Liver (tissue), 9 donors: ENCODE results near the gene DYRK1A. TPM values are rescaled to one million over a fixed set of nuclear protein-coding genes. Genes with fewer than 3 reads are reported as not detected.

ENCODE experiments used
- DNase-seq: peaks from one replicate; pipeline ENCODE4 v3.0.0-alpha.2; 2017; ENCODE audit warnings: low spot score
- H3K27ac ChIP-seq, 2 donors: one replicate each; pipeline ENCODE4 v1.7.0; 2013; ENCODE audit warnings: inconsistent platforms in 2 of 2, low read length in 2 of 2, control low read depth in 1 of 2, low read depth in 1 of 2, mild to moderate bottlenecking in 1 of 2
- H3K27me3 ChIP-seq, 4 donors: one replicate each; pipeline versions ENCODE4 v1.6.1 to v1.7.0; 2013; ENCODE audit warnings: low read length in 3 of 4, inconsistent platforms in 1 of 4, mild to moderate bottlenecking in 1 of 4, moderate library complexity in 1 of 4; ENCODE audit not compliant: control insufficient read depth in 4 of 4, insufficient read depth in 4 of 4
- H3K36me3 ChIP-seq, 4 donors: one replicate each; pipeline versions ENCODE4 v1.6.1 to v1.7.0; 2013; ENCODE audit warnings: low read length in 3 of 4, mild to moderate bottlenecking in 3 of 4, low read depth in 1 of 4, moderate library complexity in 1 of 4; ENCODE audit not compliant: control insufficient read depth in 4 of 4, insufficient read depth in 3 of 4
- H3K4me1 ChIP-seq, 4 donors: one replicate each; pipeline versions ENCODE4 v1.6.1 to v1.7.0; 2013; ENCODE audit warnings: low read length in 3 of 4, mild to moderate bottlenecking in 3 of 4, moderate library complexity in 1 of 4; ENCODE audit not compliant: control insufficient read depth in 4 of 4, insufficient read depth in 4 of 4
- H3K4me3 ChIP-seq, 3 donors: one replicate each; pipeline versions ENCODE4 v1.6.1 to v1.7.0; 2013; ENCODE audit warnings: low read length in 3 of 3, control low read depth in 1 of 3, low read depth in 1 of 3, mild to moderate bottlenecking in 1 of 3
- H3K9ac ChIP-seq, 2 donors: one replicate each; pipeline ENCODE4 v1.7.0; 2013; ENCODE audit warnings: low read length in 2 of 2, mild to moderate bottlenecking in 2 of 2, moderate library complexity in 2 of 2, control low read depth in 1 of 2, low read depth in 1 of 2
- H3K9me3 ChIP-seq, 4 donors: one replicate each; pipeline versions ENCODE4 v1.6.1 to v1.7.0; 2013; ENCODE audit warnings: low read length in 3 of 4; ENCODE audit not compliant: control insufficient read depth in 4 of 4
- EGR1 ChIP-seq, 2 donors: IDR thresholded peaks; 2 replicates each; pipeline ENCODE4 v1.6.1; 2016 to 2018; ENCODE audit warnings: antibody characterized with exemption in 2 of 2, low read depth in 2 of 2
- FOXA1 ChIP-seq: IDR thresholded peaks from 2 replicates; pipeline ENCODE4 v1.6.1; 2016; ENCODE audit warnings: antibody characterized with exemption
- FOXA2 ChIP-seq: IDR thresholded peaks from 2 replicates; pipeline ENCODE4 v1.6.1; 2016; ENCODE audit warnings: antibody characterized with exemption
- GABPA ChIP-seq, 2 donors: IDR thresholded peaks in 1 of 2; conservative IDR thresholded peaks in 1 of 2; 2 replicates each; pipeline ENCODE4 v1.6.1; 2016; ENCODE audit warnings: antibody characterized with exemption in 2 of 2, mild to moderate bottlenecking in 1 of 2, moderate library complexity in 1 of 2
- HNF4G ChIP-seq: IDR thresholded peaks from 2 replicates; pipeline ENCODE4 v1.6.1; 2016; ENCODE audit warnings: antibody characterized with exemption
- JUND ChIP-seq, 2 donors: IDR thresholded peaks; 2 replicates each; pipeline ENCODE4 v1.6.1; 2016; ENCODE audit warnings: antibody characterized with exemption in 2 of 2
- RAD21 ChIP-seq, 2 donors: IDR thresholded peaks; 2 replicates each; pipeline ENCODE4 v1.6.1; 2016; ENCODE audit warnings: antibody characterized with exemption in 2 of 2, mild to moderate bottlenecking in 2 of 2
- SP1 ChIP-seq: IDR thresholded peaks from 2 replicates; pipeline ENCODE4 v1.6.1; 2018; ENCODE audit warnings: antibody characterized with exemption, mild to moderate bottlenecking
- WGBS: extraction: QIAGEN DNeasy Blood & Tissue Kit; methylation state at CpG from one replicate; pipeline ENCODE4 v1.1.7; 2013; 5-methylcytosine and 5-hydroxymethylcytosine counted together
- polyA plus RNA-seq, 2 donors: library from polyadenylated mRNA; stranded (reverse) in 1 of 2; unstranded in 1 of 2; fragments of 200-250 nt in 1 of 2; fragments of >200 nt in 1 of 2; fragmentation: Nextera tagmentation in 1 of 2; extraction: Ambion mirVana in 1 of 2; gene quantifications; one replicate each; pipeline versions ENCODE4 v1.2.1 to v1.2.3, GENCODE V29; 2013 to 2015
- total RNA-seq, 2 donors: library from RNA; depleted of rRNA; stranded (reverse); fragments of >200 nt; gene quantifications; one replicate each; pipeline ENCODE4 v1.2.3, GENCODE V29; 2014
- TF ChIP-seq, protein P1 (sequence below): IDR thresholded peaks from 2 replicates; pipeline ENCODE4 v1.6.1; 2016; ENCODE audit warnings: antibody characterized with exemption
- TF ChIP-seq, protein P2 (sequence below): IDR thresholded peaks from 2 replicates; pipeline ENCODE4 v1.6.1; 2016; ENCODE audit warnings: antibody characterized with exemption
- TF ChIP-seq, protein P3 (sequence below): IDR thresholded peaks from 2 replicates; pipeline ENCODE4 v1.6.1; 2016; ENCODE audit warnings: antibody characterized with exemption, mild to moderate bottlenecking
- TF ChIP-seq, protein P4 (sequence below): fragments of 150-350 bp; IDR thresholded peaks from 2 replicates; pipeline ENCODE4 v1.5.1; 2017; ENCODE audit warnings: improper control_type of control experiment, low read depth, low read length; ENCODE audit not compliant: missing input control
- TF ChIP-seq, protein P5 (sequence below): IDR thresholded peaks from 2 replicates; pipeline ENCODE4 v1.6.1; 2016; ENCODE audit warnings: antibody characterized with exemption
- donor health status: healthy.
- donor health status: healthy.
- donor health status: healthy.
- donor health status: healthy.
- donor health status: healthy.

Gene DYRK1A
- total and polyA plus RNA-seq, 4 donors = 5.1 to 58.3 (median 22.9) TPM

DNA sequence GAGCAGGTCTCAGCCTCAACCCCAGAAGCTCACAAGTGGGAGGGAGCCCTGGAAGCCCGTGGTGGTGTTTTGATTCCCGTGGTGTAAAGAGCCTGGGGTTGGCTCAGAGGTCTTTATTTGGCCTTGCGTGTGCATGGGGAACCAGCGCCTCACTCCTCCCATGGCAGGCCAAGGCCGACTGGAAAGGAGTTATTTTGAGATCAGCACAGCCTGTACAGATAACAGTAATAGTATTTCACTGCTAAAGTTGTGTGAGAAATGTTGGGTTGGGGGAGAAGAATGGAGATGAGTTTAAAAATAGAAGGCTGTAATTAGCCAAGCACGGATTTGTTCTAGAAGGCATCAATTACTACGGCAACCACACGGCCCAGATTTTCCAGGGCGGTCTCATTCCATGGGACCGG, 186.5 kb downstream of the DYRK1A start:
- Histone ChIP-seq H3K27ac (no peak overlapping the region), H3K4me1 (no peaks in the 10 kb centered on the region), H3K36me3 (no peaks in the 10 kb centered on the region), H3K27me3 (no peaks in the 10 kb centered on the region), H3K9me3 (no peaks in the 10 kb centered on the region), H3K9ac (no peak overlapping the region), H3K4me3 (no peak overlapping the region)
- TF ChIP-seq RAD21 (IDR thresholded peaks at IDR 0.05) (no peak), JUND (IDR thresholded peaks at IDR 0.05) (no peak)
- WGBS = 81% methylated on average over 10 of the region's 10 CpGs
- DNase-seq = no peak

DNA sequence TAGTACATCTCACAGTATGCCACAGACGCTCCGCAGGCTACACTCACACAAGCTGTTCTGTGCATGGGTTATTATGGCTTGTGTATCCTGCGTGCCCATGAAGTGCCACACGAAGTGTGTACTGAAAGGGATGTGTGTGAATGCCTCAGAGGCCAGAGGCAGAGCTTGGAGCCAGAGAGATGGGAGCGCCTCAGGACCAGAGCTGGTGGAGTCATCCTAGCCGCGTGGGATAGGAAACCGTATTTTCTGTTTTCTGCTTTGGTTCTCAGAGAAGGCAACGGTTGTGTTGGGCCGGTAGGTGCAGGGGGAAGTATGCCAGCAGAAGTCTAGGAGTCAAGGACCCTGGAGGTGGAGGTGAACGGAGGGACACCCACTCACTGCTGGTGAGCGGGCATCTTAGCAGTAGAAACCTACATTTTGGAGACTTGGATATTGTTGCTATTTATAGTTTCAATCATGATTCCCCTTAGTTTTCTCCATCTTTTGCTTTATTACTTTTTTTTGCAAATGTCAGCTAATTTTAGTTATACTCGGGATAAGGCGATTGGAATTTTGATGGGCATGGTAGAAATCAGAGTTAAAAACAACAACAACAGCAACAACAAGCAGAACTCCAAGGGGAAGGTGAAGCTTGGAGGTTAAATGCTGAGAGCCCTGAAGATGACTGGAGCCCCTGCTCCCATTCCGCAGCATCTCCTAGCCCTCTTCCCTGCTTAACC, 188.2 kb downstream of the DYRK1A start:
- H3K36me3 ChIP-seq = no peaks in the 10 kb centered on the region
- 86% methylated on average over 15 of the region's 15 CpGs for WGBS
- no peak overlapping the region for H3K9ac ChIP-seq
- no peak overlapping the region for H3K4me3 ChIP-seq
- TF ChIP-seq EGR1 (IDR thresholded peaks at IDR 0.05; ENCODE audit: low read depth in 2 of 2) = no peak
- TF ChIP-seq, protein P1, sequence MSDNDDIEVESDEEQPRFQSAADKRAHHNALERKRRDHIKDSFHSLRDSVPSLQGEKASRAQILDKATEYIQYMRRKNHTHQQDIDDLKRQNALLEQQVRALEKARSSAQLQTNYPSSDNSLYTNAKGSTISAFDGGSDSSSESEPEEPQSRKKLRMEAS = no peak
- TF ChIP-seq, protein P2, sequence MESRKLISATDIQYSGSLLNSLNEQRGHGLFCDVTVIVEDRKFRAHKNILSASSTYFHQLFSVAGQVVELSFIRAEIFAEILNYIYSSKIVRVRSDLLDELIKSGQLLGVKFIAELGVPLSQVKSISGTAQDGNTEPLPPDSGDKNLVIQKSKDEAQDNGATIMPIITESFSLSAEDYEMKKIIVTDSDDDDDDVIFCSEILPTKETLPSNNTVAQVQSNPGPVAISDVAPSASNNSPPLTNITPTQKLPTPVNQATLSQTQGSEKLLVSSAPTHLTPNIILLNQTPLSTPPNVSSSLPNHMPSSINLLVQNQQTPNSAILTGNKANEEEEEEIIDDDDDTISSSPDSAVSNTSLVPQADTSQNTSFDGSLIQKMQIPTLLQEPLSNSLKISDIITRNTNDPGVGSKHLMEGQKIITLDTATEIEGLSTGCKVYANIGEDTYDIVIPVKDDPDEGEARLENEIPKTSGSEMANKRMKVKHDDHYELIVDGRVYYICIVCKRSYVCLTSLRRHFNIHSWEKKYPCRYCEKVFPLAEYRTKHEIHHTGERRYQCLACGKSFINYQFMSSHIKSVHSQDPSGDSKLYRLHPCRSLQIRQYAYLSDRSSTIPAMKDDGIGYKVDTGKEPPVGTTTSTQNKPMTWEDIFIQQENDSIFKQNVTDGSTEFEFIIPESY = no peak
- no peak for TF ChIP-seq HNF4G
- TF ChIP-seq, protein P3, sequence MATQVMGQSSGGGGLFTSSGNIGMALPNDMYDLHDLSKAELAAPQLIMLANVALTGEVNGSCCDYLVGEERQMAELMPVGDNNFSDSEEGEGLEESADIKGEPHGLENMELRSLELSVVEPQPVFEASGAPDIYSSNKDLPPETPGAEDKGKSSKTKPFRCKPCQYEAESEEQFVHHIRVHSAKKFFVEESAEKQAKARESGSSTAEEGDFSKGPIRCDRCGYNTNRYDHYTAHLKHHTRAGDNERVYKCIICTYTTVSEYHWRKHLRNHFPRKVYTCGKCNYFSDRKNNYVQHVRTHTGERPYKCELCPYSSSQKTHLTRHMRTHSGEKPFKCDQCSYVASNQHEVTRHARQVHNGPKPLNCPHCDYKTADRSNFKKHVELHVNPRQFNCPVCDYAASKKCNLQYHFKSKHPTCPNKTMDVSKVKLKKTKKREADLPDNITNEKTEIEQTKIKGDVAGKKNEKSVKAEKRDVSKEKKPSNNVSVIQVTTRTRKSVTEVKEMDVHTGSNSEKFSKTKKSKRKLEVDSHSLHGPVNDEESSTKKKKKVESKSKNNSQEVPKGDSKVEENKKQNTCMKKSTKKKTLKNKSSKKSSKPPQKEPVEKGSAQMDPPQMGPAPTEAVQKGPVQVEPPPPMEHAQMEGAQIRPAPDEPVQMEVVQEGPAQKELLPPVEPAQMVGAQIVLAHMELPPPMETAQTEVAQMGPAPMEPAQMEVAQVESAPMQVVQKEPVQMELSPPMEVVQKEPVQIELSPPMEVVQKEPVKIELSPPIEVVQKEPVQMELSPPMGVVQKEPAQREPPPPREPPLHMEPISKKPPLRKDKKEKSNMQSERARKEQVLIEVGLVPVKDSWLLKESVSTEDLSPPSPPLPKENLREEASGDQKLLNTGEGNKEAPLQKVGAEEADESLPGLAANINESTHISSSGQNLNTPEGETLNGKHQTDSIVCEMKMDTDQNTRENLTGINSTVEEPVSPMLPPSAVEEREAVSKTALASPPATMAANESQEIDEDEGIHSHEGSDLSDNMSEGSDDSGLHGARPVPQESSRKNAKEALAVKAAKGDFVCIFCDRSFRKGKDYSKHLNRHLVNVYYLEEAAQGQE = no peak
- TF ChIP-seq, protein P4, sequence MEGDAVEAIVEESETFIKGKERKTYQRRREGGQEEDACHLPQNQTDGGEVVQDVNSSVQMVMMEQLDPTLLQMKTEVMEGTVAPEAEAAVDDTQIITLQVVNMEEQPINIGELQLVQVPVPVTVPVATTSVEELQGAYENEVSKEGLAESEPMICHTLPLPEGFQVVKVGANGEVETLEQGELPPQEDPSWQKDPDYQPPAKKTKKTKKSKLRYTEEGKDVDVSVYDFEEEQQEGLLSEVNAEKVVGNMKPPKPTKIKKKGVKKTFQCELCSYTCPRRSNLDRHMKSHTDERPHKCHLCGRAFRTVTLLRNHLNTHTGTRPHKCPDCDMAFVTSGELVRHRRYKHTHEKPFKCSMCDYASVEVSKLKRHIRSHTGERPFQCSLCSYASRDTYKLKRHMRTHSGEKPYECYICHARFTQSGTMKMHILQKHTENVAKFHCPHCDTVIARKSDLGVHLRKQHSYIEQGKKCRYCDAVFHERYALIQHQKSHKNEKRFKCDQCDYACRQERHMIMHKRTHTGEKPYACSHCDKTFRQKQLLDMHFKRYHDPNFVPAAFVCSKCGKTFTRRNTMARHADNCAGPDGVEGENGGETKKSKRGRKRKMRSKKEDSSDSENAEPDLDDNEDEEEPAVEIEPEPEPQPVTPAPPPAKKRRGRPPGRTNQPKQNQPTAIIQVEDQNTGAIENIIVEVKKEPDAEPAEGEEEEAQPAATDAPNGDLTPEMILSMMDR = no peak
- no peak for TF ChIP-seq FOXA1
- TF ChIP-seq SP1 = no peak
- no peak for TF ChIP-seq GABPA (IDR thresholded peaks at IDR 0.05 in 1 of 2, conservative IDR thresholded peaks at IDR 0.05 in 1 of 2)
- TF ChIP-seq, protein P5, sequence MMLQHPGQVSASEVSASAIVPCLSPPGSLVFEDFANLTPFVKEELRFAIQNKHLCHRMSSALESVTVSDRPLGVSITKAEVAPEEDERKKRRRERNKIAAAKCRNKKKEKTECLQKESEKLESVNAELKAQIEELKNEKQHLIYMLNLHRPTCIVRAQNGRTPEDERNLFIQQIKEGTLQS = no peak
- TF ChIP-seq FOXA2 = no peak
- TF ChIP-seq JUND (IDR thresholded peaks at IDR 0.05) = no peak
- no peak overlapping the region for H3K27ac ChIP-seq
- no peaks in the 10 kb centered on the region for H3K27me3 ChIP-seq
- H3K9me3 ChIP-seq = no peaks in the 10 kb centered on the region
- DNase-seq = no peak
- no peaks in the 10 kb centered on the region for H3K4me1 ChIP-seq
